K562 (cell line): Measurements from ENCODE around the gene MTFR2. TPM values are rescaled to one million over a fixed set of nuclear protein-coding genes. Genes with fewer than 3 reads are reported as not detected.

Experiments used
- KDM1A ChIP-seq, 2 experiments: fragments of 450-650 bp; IDR thresholded peaks; 2 replicates each; pipeline ENCODE4 v1.6.1; 2016; ENCODE audit warnings: mild to moderate bottlenecking in 2 of 2
- RBM15 ChIP-seq: fragments of 200-400 bp; formaldehyde crosslinking; IDR thresholded peaks from 2 replicates; pipeline ENCODE4 v1.6.1; 2018; ENCODE audit warnings: mild to moderate bottlenecking, low read length, moderate library complexity; ENCODE audit not compliant: insufficient read depth
- TEAD1 ChIP-seq, 2 experiments: fragments of 450-650 bp in 1 of 2; sonication (generic) in 1 of 2; formaldehyde crosslinking; IDR thresholded peaks; 2 replicates each; pipeline versions ENCODE4 v1.4.0 to v1.8.0; 2020 to 2022; ENCODE audit warnings: mild to moderate bottlenecking in 2 of 2, missing genetic modification reagents in 1 of 2
- XRCC3 ChIP-seq: fragments of 450-650 bp; IDR thresholded peaks from 2 replicates; pipeline ENCODE4 v1.6.1; 2017; ENCODE audit warnings: mild to moderate bottlenecking, moderate library complexity
- ZNF583 ChIP-seq: fragments of 250-450 bp; sonication (Bioruptor Pico); IDR thresholded peaks from 2 replicates; pipeline ENCODE4 v1.4.0; 2020
- polyA plus RNA-seq, 8 experiments: library from polyadenylated mRNA; depleted of rRNA in 4 of 8; stranded (reverse) in 5 of 8; unstranded in 3 of 8; fragments of >200 nt; fragmentation: Nextera tagmentation in 2 of 8; fragmentation: Illumina TruSeq in 1 of 8; extraction: Ambion mirVana in 2 of 8; extraction: Trizol in 1 of 8; gene quantifications; 2 replicates each; pipeline versions ENCODE4 v1.2.1 to v1.2.3, GENCODE V29; 2011 to 2014; ENCODE audit warnings: inconsistent platforms in 1 of 8, missing spikeins in 1 of 8
- total RNA-seq, 7 experiments: library from RNA; depleted of rRNA in 6 of 7; stranded (reverse); fragments of >200 nt in 6 of 7; fragmentation: Illumina TruSeq in 2 of 7; extraction: Trizol in 2 of 7; gene quantifications; 2 replicates each; pipeline versions ENCODE4 v1.2.1 to v1.2.3, GENCODE V29; 2011 to 2021; ENCODE audit warnings: low replicate concordance in 1 of 7
- TF ChIP-seq, protein P1 (sequence below): fragments of 200-400 bp; formaldehyde crosslinking; IDR thresholded peaks from 2 replicates; pipeline ENCODE4 v1.6.1; 2017; ENCODE audit warnings: mild to moderate bottlenecking, low read depth, low read length, moderate library complexity
- TF ChIP-seq, protein P2 (sequence below): fragments of 250-450 bp; sonication (Bioruptor Pico); IDR thresholded peaks from 2 replicates; pipeline ENCODE4 v1.5.0; 2020; ENCODE audit warnings: mild to moderate bottlenecking
- TF ChIP-seq, protein P3 (sequence below): sonication (generic); formaldehyde crosslinking; IDR thresholded peaks from 2 replicates; pipeline ENCODE4 v1.8.0; 2022; ENCODE audit warnings: missing genetic modification reagents, mild to moderate bottlenecking, moderate library complexity, borderline replicate concordance
- TF ChIP-seq, protein P4 (sequence below): sonication (generic); formaldehyde crosslinking; IDR thresholded peaks from 2 replicates; pipeline ENCODE4 v1.8.0; 2022; ENCODE audit warnings: missing genetic modification reagents, mild to moderate bottlenecking, borderline replicate concordance
- TF ChIP-seq, protein P5 (sequence below): sonication (generic); formaldehyde crosslinking; IDR thresholded peaks from 2 replicates; pipeline ENCODE4 v1.8.0; 2022; ENCODE audit warnings: mild to moderate bottlenecking, missing genetic modification reagents
- TF ChIP-seq, protein P6 (sequence below): sonication (generic); formaldehyde crosslinking; IDR thresholded peaks from 2 replicates; pipeline ENCODE4 v1.8.0; 2022; ENCODE audit warnings: mild to moderate bottlenecking, missing genetic modification reagents
- TF ChIP-seq, protein P7 (sequence below): fragments of 450-650 bp; IDR thresholded peaks from 2 replicates; pipeline ENCODE4 v1.6.1; 2017; ENCODE audit warnings: mild to moderate bottlenecking, moderate library complexity

MTFR2 gene
- total and polyA plus RNA-seq, 9 of the 15 experiments (the other 6 are each of a cell fraction or from before 2014, with no cell fraction given): 10.1 to 63.3 (median 45.9) TPM

DNA sequence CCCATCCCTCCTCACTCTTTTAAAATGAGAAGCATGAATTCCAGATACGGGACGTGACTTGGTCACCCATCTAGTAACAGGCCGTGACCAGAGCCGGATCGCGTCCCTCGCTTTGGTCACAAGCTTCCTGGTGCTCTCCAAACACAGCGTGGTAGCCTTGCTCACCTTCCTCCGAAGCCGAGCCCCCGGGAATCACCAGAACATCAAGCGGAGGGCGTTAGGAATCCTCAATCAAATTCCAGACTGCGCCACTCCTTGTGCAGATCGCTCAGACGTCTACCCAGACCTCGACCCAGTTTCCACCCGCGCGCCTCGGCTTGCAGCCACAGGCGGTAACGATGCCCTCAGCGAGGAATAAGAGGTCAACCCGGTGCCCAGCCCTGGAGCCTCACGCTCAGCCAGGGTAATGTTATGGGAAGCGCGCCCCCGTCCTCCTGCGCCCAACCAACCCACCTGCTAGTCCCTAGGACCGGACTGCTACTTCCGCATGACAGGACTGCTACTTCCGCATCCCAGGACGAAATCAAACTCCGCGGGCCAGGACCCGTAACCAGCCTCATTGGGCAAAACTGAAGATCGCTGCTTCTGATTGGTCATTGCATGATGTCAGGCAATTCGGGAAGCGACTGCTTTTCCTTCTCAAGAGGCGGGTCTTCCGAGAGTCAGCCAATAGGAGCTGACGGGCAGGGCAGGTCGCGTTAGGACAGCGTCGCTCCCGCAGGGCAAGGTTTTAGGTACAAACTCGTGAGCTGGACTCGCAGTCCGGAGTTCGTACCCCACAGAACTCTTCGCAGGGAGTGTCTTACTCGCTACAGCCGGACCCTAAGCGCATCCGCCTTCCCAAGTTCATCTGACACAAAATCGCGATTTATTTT is at the start of gene MTFR2 (continued):
- TF ChIP-seq, protein P1, sequence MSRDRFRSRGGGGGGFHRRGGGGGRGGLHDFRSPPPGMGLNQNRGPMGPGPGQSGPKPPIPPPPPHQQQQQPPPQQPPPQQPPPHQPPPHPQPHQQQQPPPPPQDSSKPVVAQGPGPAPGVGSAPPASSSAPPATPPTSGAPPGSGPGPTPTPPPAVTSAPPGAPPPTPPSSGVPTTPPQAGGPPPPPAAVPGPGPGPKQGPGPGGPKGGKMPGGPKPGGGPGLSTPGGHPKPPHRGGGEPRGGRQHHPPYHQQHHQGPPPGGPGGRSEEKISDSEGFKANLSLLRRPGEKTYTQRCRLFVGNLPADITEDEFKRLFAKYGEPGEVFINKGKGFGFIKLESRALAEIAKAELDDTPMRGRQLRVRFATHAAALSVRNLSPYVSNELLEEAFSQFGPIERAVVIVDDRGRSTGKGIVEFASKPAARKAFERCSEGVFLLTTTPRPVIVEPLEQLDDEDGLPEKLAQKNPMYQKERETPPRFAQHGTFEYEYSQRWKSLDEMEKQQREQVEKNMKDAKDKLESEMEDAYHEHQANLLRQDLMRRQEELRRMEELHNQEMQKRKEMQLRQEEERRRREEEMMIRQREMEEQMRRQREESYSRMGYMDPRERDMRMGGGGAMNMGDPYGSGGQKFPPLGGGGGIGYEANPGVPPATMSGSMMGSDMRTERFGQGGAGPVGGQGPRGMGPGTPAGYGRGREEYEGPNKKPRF: no peak
- TF ChIP-seq XRCC3 (no peak), KDM1A (IDR thresholded peaks at IDR 0.05) (no peak), TEAD1 (CRISPR knock-in tag; IDR thresholded peaks at IDR 0.05) (peak; percentile 30 to 96; a peak in 3 of 4 replicates), ZNF583 (no peak), RBM15 (no peak)
- TF ChIP-seq, protein P2, sequence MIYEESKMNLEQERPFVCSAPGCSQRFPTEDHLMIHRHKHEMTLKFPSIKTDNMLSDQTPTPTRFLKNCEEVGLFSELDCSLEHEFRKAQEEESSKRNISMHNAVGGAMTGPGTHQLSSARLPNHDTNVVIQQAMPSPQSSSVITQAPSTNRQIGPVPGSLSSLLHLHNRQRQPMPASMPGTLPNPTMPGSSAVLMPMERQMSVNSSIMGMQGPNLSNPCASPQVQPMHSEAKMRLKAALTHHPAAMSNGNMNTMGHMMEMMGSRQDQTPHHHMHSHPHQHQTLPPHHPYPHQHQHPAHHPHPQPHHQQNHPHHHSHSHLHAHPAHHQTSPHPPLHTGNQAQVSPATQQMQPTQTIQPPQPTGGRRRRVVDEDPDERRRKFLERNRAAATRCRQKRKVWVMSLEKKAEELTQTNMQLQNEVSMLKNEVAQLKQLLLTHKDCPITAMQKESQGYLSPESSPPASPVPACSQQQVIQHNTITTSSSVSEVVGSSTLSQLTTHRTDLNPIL: no peak
- TF ChIP-seq, protein P3, sequence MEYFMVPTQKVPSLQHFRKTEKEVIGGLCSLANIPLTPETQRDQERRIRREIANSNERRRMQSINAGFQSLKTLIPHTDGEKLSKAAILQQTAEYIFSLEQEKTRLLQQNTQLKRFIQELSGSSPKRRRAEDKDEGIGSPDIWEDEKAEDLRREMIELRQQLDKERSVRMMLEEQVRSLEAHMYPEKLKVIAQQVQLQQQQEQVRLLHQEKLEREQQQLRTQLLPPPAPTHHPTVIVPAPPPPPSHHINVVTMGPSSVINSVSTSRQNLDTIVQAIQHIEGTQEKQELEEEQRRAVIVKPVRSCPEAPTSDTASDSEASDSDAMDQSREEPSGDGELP: peak; percentile 88
- TF ChIP-seq, protein P4, sequence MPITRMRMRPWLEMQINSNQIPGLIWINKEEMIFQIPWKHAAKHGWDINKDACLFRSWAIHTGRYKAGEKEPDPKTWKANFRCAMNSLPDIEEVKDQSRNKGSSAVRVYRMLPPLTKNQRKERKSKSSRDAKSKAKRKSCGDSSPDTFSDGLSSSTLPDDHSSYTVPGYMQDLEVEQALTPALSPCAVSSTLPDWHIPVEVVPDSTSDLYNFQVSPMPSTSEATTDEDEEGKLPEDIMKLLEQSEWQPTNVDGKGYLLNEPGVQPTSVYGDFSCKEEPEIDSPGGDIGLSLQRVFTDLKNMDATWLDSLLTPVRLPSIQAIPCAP: no peak
- TF ChIP-seq, protein P5, sequence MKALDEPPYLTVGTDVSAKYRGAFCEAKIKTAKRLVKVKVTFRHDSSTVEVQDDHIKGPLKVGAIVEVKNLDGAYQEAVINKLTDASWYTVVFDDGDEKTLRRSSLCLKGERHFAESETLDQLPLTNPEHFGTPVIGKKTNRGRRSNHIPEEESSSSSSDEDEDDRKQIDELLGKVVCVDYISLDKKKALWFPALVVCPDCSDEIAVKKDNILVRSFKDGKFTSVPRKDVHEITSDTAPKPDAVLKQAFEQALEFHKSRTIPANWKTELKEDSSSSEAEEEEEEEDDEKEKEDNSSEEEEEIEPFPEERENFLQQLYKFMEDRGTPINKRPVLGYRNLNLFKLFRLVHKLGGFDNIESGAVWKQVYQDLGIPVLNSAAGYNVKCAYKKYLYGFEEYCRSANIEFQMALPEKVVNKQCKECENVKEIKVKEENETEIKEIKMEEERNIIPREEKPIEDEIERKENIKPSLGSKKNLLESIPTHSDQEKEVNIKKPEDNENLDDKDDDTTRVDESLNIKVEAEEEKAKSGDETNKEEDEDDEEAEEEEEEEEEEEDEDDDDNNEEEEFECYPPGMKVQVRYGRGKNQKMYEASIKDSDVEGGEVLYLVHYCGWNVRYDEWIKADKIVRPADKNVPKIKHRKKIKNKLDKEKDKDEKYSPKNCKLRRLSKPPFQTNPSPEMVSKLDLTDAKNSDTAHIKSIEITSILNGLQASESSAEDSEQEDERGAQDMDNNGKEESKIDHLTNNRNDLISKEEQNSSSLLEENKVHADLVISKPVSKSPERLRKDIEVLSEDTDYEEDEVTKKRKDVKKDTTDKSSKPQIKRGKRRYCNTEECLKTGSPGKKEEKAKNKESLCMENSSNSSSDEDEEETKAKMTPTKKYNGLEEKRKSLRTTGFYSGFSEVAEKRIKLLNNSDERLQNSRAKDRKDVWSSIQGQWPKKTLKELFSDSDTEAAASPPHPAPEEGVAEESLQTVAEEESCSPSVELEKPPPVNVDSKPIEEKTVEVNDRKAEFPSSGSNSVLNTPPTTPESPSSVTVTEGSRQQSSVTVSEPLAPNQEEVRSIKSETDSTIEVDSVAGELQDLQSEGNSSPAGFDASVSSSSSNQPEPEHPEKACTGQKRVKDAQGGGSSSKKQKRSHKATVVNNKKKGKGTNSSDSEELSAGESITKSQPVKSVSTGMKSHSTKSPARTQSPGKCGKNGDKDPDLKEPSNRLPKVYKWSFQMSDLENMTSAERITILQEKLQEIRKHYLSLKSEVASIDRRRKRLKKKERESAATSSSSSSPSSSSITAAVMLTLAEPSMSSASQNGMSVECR (CRISPR knock-in tag): peak; percentile 100
- TF ChIP-seq, protein P6, sequence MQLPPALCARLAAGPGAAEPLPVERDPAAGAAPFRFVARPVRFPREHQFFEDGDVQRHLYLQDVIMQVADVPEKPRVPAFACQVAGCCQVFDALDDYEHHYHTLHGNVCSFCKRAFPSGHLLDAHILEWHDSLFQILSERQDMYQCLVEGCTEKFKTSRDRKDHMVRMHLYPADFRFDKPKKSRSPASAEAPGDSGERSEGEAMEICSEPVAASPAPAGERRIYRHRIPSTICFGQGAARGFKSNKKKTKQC: peak; percentile 85
- TF ChIP-seq, protein P7, sequence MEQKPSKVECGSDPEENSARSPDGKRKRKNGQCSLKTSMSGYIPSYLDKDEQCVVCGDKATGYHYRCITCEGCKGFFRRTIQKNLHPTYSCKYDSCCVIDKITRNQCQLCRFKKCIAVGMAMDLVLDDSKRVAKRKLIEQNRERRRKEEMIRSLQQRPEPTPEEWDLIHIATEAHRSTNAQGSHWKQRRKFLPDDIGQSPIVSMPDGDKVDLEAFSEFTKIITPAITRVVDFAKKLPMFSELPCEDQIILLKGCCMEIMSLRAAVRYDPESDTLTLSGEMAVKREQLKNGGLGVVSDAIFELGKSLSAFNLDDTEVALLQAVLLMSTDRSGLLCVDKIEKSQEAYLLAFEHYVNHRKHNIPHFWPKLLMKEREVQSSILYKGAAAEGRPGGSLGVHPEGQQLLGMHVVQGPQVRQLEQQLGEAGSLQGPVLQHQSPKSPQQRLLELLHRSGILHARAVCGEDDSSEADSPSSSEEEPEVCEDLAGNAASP: peak; percentile 67
